Measurements from ENCODE around the gene PLXNA4.

PLXNA4 gene

GRCh38 chr7:132080967-132081668 lies 495.2 kb downstream of the PLXNA4 start:
- TF ChIP-seq FOXP2 (optimal IDR thresholded peaks at IDR 0.05; ENCODE audit: borderline replicate concordance, extremely low read depth, extremely low read length, insufficient read depth) (no peak), SIN3A (IDR thresholded peaks at IDR 0.05; ENCODE audit: borderline replicate concordance, insufficient read depth, low read length) (no peak), REST (IDR thresholded peaks at IDR 0.05; ENCODE audit: insufficient read depth in 1 of 2, low read depth in 2 of 2, low read length in 2 of 2) (no peak), TAF1 (IDR thresholded peaks at IDR 0.05; ENCODE audit: borderline replicate concordance, insufficient read depth, low read length) (no peak), POLR2AphosphoS5 (IDR thresholded peaks at IDR 0.05; ENCODE audit: low read depth, low read length) (no peak)

DNA sequence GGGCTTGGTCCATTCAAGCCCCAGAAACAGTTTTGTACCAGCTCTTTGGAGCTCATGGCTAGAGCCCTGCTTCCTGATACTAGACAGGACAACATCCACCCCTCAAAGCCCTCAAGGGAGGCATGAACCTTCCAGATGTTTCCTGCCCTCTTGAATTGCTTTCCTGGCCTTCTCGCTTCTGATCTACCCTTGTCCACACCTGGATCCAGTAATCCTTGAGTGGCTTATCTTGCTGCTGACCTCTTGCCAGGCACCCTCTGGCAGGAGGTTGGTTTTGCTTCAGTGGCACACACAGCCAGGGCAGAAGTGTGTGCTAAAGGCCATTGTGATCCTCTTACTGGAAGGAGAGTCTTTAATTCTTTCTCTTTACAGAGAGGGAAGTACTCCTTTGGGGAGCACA lies 495.8 kb downstream of the PLXNA4 start:
- TF ChIP-seq FOXP2 (optimal IDR thresholded peaks at IDR 0.05; ENCODE audit: borderline replicate concordance, extremely low read depth, extremely low read length, insufficient read depth) = no peak

DNA sequence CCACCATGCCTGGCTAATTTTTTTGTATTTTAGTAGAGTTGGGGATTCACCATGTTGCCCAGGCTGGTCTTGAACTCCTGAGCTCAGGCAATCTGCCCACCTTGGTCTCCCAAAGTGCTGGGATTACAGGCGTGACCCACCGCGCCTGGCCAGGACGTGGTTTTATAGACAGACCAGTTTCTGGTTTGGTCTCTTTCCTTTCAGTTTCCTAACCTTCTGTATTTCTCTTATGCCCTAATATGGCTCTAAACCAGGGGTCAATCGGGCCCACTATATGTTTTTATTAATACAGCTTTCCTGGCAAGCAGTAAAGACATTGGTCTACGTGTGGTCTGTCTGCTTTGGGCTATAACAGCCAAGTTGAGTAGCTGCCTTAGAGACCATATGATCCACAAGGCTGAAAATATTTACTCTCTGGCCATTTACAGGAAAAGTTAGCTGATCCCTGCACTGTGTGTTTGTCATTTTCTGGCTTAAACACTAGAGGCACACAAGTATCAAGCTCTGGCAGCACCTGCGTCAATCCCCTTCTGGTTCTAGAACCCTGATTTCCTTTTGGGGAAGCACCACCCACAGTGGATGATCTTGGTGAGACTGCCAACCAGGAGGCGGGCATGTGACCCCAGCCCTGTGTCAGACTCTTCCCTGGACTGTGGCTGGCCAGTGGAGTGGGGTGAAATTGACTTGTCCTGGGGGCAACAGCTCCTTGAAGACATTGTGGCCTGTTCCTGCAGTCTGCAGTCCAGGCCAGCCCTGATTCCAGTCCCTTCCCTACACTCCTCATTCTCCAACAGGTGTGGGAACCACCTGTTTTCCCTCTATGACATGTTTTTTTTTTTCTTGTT lies 497.2 kb downstream of the PLXNA4 start:
- no peak for TF ChIP-seq FOXP2 (optimal IDR thresholded peaks at IDR 0.05; ENCODE audit: borderline replicate concordance, extremely low read depth, extremely low read length, insufficient read depth)
- TF ChIP-seq REST (IDR thresholded peaks at IDR 0.05; ENCODE audit: insufficient read depth in 1 of 2, low read depth in 2 of 2, low read length in 2 of 2) = no peak
- no peak for TF ChIP-seq TAF1 (IDR thresholded peaks at IDR 0.05; ENCODE audit: borderline replicate concordance, insufficient read depth, low read length)
- TF ChIP-seq SIN3A (IDR thresholded peaks at IDR 0.05; ENCODE audit: borderline replicate concordance, insufficient read depth, low read length) = no peak
- no peak for TF ChIP-seq POLR2AphosphoS5 (IDR thresholded peaks at IDR 0.05; ENCODE audit: low read depth, low read length)

- no peak for TF ChIP-seq TAF1 (IDR thresholded peaks at IDR 0.05; ENCODE audit: borderline replicate concordance, insufficient read depth, low read length)
- no peak for TF ChIP-seq REST (IDR thresholded peaks at IDR 0.05; ENCODE audit: insufficient read depth in 1 of 2, low read depth in 2 of 2, low read length in 2 of 2)
- TF ChIP-seq SIN3A (IDR thresholded peaks at IDR 0.05; ENCODE audit: borderline replicate concordance, insufficient read depth, low read length) = no peak
- no peak for TF ChIP-seq FOXP2 (optimal IDR thresholded peaks at IDR 0.05; ENCODE audit: borderline replicate concordance, extremely low read depth, extremely low read length, insufficient read depth)
- no peak for TF ChIP-seq POLR2AphosphoS5 (IDR thresholded peaks at IDR 0.05; ENCODE audit: low read depth, low read length)
Measured at GRCh38 chr7:132077971-132078685, 498.1 kb downstream of the PLXNA4 start.

GRCh38 chr7:132076301-132077035 lies 499.8 kb downstream of the PLXNA4 start:
- TF ChIP-seq POLR2AphosphoS5 (IDR thresholded peaks at IDR 0.05; ENCODE audit: low read depth, low read length) = no peak
